ENCODE measurements around the gene RACK1.

RACK1 gene

DNA sequence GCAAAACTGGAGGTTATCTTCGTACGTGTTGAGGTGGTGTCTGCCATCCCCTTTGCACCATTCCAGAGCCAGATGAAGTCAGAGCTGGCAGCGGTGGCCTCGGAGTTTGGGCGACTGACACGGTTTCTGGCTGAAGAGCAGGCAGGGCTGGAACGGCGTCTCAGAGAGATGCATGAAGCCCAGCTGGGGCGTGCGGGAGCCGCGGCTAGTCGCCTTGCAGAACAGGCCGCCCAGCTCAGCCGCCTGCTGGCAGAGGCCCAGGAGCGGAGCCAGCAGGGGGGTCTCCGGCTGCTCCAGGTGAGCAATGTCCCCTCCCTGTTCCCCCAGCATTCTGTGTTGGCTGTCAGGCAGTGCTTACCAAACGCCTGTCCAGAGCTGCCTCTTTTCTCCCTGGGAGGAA is 11.1 kb downstream of the RACK1 start:
- DNase-seq (ENCODE audit: insufficient read length, low spot score) (no peak), FAIRE-seq (no peak)
- no peak for TF ChIP-seq POLR2A (IDR thresholded peaks at IDR 0.05; ENCODE audit: low read depth, low read length)

DNA sequence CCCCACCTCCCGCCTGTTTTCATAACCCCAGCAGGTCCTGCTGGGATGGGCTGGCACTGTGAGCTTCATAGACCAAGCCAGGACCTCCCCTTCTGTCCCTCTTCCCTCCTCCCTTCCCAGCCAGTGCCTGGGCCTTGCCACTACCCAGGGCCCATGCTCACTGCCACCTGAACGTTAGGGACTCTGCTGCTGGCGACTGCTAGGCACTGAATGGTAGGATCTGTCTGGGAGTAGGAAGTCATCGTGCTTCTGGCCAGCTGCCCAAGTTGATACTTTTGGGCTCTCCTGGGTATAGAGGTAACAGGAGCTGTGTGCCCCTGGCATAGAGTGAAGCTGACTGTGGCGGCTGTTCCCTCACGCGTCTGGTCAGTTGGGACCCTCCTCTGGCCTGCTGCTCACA is 12.3 kb downstream of the RACK1 start:
- FAIRE-seq, result no peak
- no peak for DNase-seq (ENCODE audit: insufficient read length, low spot score)
- TF ChIP-seq POLR2A (IDR thresholded peaks at IDR 0.05; ENCODE audit: low read depth, low read length), result no peak

DNA sequence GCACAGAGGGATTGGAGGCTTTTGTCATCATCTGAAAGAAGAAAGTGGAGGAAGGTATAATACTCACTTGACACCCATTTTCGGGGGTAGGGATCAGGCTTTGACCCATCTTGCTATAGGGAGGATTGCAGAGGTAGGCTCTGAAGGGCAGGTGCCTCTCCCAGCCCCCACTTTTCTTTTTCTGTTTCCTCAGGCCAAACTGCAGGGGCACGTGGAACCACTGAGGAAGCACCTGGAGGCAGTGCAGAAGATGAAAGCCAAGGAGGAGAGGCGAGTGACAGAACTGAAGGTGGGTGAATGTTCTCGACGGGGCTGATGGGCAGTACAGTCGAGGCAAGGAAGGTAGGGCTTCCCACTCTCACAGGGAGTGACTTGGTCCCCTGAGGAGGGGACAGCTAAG is 13.2 kb downstream of the RACK1 start:
- no peak for FAIRE-seq

DNA sequence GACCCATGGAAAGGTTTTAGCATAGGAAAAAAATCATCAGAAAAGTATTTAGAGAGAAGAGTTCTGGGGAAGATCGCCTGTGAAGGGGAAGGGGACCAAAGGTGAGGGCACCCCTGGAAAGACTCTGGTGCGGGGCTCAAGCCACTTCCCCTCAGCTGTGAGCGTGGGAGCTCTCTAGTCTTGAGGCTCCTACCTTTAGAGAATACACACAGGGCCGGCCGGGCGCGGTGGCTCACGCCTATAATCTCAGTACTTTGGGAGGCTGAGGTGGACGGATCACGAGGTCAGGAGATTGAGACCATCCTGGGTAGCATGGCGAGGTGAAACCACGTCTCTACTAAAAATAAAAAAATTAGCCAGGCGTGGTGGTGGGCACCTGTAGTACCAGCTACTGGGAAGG is 13.7 kb downstream of the RACK1 start:
- TF ChIP-seq POLR2A (IDR thresholded peaks at IDR 0.05; ENCODE audit: low read depth, low read length), result no peak
- FAIRE-seq, result no peak
- no peak for DNase-seq (ENCODE audit: insufficient read length, low spot score)

More for the DNA sequence above, 13.2 kb downstream of the RACK1 start:
- no peak for TF ChIP-seq POLR2A (IDR thresholded peaks at IDR 0.05; ENCODE audit: low read depth, low read length)
- DNase-seq (ENCODE audit: insufficient read length, low spot score), result no peak

DNA sequence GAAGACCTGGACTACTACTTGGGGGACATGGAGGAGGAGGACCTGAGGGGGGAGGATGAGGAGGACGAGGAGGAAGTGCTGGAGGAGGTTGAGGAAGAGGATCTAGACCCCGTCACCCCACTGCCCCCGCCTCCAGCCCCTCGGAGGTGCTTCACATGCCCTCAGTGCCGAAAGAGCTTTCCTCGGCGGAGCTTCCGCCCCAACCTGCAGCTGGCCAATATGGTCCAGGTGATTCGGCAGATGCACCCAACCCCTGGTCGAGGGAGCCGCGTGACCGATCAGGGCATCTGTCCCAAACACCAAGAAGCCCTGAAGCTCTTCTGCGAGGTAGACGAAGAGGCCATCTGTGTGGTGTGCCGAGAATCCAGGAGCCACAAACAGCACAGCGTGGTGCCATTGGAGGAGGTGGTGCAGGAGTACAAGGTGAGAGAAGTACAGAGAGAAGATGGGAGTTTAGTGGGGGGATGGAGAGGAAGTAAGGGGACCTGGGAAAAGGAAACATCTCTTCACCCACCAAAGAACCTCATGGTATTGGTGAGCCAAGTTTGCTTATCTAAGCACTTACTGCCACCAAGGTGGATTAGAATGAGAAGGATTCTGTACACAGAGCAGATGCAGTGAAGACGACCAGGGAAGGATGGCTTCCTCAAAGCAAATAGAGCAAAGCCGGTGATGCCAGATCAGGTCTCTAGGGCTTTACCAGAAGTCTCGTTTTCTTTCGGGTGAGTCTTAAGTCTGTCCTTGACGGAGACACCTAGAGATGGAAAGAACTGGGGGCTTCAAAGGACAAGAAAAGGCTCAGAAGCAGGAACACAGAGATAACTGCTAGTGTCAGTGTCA is 19.1 kb downstream of the RACK1 start:
- FAIRE-seq (no peak), DNase-seq (ENCODE audit: insufficient read length, low spot score) (no peak)
- TF ChIP-seq POLR2A (IDR thresholded peaks at IDR 0.05; ENCODE audit: low read depth, low read length), result no peak

DNA sequence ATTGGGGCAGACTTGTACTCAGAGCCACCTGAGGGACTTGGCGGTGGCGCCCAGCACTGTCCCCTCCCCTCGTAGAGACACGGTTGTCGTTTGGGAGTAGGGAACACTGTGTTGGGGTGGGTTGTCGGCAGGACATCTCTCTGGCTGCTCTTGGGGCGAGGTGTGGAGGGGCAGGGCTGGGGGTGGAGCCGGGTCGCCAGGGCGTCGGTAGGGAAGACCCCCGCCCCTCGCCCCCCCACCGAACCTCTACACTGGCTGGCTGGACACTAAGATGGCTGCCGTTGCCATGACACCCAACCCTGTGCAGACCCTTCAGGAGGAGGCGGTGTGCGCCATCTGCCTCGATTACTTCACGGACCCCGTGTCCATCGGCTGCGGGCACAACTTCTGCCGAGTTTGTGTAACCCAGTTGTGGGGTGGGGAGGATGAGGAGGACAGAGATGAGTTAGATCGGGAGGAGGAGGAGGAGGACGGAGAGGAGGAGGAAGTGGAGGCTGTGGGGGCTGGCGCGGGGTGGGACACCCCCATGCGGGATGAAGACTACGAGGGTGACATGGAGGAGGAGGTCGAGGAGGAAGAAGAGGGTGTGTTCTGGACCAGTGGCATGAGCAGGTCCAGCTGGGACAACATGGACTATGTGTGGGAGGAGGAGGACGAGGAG is 19.8 kb downstream of the RACK1 start:
- TF ChIP-seq POLR2A (IDR thresholded peaks at IDR 0.05; ENCODE audit: low read depth, low read length), result peak; percentile 82
- DNase-seq (ENCODE audit: insufficient read length, low spot score) (no peak), FAIRE-seq (no peak)

DNA sequence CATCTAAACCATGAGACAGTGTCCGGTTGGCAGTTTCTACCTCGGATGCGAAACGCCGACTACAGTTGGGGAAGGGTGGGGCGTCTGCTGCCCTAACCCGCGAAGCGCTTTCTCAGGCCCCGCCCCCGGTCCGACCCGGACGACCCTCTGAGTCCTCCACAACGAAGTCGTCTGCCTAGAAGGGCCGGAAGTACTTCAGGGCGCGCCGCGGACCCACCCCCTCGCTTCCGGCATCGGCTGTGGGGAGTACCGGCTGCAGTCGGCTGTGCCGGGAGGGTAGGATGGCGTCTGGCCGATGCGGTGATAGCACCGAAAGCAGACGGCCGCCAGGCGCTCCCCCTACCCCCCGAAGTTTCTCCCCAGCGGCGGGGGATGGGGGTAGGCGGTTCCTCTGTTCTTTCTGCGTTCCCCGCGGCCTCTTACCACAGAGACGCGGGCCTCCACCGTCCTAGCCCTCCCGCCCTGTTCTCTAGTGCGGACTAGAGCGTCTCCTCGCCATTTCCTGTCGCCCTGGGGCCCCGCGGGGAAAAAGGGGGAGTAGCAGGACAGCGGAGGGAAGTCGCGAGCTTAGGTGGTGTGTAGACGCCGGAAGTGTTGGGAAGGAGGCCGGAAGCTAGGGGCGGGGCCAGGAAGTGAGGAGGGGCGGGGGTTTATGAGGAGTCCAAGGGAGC is 20.5 kb downstream of the RACK1 start, which contains the start of gene TRIM41:
TSS of gene TRIM41 (plus strand) at position 224 of the 671 bp plus-strand sequence. CDS start 719 bp downstream, outside the sequence.
- FAIRE-seq (no peak), DNase-seq (ENCODE audit: insufficient read length, low spot score) (peak; percentile 79)

DNA sequence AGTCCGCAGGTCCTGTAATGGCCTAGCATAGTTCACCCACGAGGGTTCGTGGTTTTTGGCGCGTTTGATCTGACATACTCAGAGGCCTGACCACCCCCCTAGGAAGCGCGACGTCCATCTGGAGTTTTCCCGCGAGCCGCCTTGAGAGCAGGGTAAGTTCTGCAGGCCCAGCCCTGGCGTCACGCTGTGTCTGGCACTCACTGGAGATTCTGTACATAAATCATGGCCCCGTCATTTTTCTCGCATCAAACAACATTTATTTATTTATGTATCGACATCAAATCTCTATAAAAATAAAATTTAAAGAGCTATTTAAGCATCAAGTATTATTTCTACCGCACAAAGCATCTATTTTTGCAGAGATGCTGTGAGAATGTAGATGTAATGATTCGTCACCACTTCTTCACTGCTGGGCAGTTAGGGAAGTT is 21.1 kb downstream of the RACK1 start:
- DNase-seq (ENCODE audit: insufficient read length, low spot score), result no peak
- FAIRE-seq, result no peak

More for the DNA sequence above, 20.5 kb downstream of the RACK1 start, which contains the start of gene TRIM41:
- peak; percentile 66 for TF ChIP-seq POLR2A (IDR thresholded peaks at IDR 0.05; ENCODE audit: low read depth, low read length)

DNA sequence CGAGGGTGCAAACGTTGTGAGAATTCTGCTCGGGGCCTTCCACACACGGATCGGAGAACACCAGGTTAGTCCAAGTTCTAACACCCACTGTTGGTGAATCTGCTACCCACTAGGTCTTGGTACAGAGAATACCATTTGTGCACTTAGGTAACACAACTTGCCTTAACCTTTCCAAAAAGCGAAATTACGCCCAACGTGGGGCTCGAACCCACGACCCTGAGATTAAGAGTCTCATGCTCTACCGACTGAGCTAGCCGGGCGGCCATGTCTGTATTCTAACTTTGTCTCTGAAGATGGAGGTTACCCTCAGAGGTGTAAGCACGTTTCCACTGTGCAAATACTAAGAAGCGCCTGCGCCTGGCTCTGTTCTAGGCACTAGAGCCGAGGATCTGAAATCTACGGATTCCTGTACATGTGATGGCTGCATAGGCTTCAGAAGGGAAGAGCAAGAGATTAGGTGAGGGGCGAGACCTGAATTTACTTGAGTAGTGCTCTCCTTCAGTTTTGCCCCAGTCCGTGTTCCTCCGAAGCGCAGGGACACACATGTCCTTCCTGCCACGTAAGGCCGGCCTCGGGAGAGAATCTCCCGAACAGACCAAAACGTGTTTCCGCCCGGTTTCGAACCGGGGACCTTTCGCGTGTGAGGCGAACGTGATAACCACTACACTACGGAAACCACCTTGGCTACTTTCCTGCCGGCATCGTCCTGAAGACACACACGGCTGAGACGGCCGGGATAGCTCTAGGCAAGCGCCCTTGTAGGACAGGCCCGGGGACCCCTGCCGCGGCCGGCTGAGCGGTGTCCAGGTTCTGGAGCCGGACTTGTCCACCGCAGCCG is 21.7 kb downstream of the RACK1 start:
- FAIRE-seq, result peak; percentile 48
- DNase-seq (ENCODE audit: insufficient read length, low spot score), result peak; percentile 56
- TF ChIP-seq POLR2A (IDR thresholded peaks at IDR 0.05; ENCODE audit: low read depth, low read length), result peak; percentile 72

More for the DNA sequence above, 21.1 kb downstream of the RACK1 start:
- TF ChIP-seq POLR2A (IDR thresholded peaks at IDR 0.05; ENCODE audit: low read depth, low read length), result no peak

DNA sequence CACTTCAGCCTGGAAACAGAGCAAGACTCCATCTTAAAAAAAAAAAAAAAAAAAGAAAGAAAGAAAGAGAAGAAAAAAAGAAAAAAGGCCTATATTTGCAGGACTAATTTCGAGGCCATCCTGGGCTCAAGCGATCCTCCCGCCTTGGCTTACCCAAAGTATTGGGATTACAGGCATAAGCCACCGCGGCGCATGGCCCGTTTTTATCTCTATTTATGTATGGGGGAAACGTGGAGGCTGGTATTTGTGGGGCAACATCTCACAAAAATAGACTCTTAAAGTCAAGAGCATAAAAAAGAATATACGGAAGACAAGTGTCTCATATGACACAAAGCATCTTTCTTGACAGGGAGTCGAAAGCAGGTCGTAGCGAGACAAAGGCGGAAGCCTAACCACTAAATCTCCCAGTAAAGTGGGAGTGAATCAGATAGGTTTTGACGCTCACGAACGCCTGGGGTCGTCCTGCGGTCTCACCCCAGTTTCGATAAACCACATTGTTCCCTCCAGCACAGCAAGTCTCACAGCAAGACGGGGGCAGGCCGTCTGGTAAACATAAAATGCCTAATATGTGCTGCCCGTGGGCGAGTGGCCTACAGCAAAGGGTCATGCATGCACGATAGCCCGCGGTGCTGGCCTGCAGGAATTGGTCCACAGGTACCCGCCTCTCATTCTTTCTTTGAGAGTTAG is 22.5 kb downstream of the RACK1 start:
- FAIRE-seq (no peak), DNase-seq (ENCODE audit: insufficient read length, low spot score) (no peak)
- no peak for TF ChIP-seq POLR2A (IDR thresholded peaks at IDR 0.05; ENCODE audit: low read depth, low read length)

DNA sequence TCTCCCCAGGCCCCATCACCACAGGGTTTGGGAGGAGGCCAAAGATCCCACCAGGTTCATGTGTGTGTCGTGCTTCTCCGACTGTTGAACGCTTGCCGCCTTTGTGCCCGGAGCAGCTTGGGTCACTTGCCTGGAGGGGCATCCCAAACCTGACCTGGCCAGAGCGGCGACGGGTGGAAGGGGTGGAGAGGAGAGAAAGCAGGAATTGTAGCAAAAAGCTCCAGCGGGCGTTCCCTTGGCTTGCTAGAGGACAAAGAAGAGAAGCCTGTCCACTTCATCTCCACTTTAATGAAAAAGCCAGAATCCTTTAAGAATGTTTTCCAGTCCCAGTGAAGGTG is 23.6 kb downstream of the RACK1 start:
- DNase-seq (ENCODE audit: insufficient read length, low spot score) (no peak), FAIRE-seq (no peak)
- no peak for TF ChIP-seq POLR2A (IDR thresholded peaks at IDR 0.05; ENCODE audit: low read depth, low read length)

DNA sequence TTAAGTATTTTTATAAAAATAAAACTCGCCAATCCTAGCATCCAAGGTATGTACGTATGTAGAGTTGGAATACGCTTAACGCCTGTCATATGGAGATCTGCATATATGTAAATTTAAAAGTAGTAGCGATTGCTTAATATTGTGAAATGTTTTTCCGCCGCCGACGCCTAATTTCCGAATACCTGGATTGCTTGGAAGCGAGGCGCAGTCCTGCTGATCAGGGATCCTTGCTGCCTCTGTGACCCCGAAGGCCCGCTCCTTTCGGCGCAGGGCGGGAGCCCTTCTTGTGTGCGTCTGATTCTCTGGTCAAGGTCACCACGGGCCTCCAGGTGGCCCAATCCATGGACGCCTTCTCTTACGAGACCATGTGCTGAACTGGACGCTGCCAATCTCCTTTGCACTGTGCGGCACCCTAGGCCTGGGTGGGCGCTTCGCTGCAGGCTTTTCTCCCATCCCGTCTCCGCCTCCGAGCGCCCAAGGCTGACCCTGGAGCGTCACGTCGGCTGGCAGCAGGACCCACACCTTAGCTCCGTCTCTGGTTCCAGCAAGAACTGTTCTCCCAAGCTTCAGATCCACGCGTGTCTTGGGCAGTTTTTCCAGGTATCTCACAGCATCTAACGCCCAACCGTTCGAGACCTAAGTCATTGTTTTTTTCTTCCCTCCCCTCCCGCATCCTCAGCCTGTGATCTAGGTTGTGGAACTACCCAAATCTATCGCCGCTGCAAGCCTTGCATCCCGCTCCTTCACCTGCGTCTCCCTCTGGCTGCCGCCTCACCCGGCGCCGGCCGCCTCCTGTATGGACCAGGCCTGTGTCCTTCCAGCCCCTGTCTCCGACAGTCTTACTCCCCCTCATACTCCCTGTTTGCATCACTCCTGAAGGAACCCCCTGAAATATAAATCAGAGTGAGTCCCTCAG is 24.2 kb downstream of the RACK1 start:
- TF ChIP-seq POLR2A (IDR thresholded peaks at IDR 0.05; ENCODE audit: low read depth, low read length), result no peak
- FAIRE-seq (no peak), DNase-seq (ENCODE audit: insufficient read length, low spot score) (no peak)
